MV-4-11 (cell line): ENCODE results near the gene CCDC159.

Source experiments
- DNase-seq: peaks from one replicate; lab custom pipeline; 2025; lab: John Stamatoyannopoulos, UW

CCDC159 gene

GRCh38 chr19:11390933-11391680 is 44.8 kb downstream of the CCDC159 start:
- peak; percentile 29 for DNase-seq

- no peak for DNase-seq
Observed at GRCh38 chr19:11397089-11397610, 50.8 kb downstream of the CCDC159 start.

- no peak for DNase-seq
Observed at GRCh38 chr19:11399667-11400066, 53.3 kb downstream of the CCDC159 start.

GRCh38 chr19:11400798-11401197 is 54.5 kb downstream of the CCDC159 start:
- no peak for DNase-seq

GRCh38 chr19:11401808-11402543 is 55.7 kb downstream of the CCDC159 start:
- no peak for DNase-seq
